AG20443 (cell line): ENCODE data around the gene SFTA2.
"Not testable (repeated sequence)": the region's sequence is repeated elsewhere in the genome, so short reads cannot be mapped to it uniquely, and the experiment has no call there.

Source experiments
- DNase-seq: peaks from one replicate; pipeline ENCODE4 v3.0.0; 2012; ENCODE audit warnings: low spot score, mixed read lengths

SFTA2 gene

DNA sequence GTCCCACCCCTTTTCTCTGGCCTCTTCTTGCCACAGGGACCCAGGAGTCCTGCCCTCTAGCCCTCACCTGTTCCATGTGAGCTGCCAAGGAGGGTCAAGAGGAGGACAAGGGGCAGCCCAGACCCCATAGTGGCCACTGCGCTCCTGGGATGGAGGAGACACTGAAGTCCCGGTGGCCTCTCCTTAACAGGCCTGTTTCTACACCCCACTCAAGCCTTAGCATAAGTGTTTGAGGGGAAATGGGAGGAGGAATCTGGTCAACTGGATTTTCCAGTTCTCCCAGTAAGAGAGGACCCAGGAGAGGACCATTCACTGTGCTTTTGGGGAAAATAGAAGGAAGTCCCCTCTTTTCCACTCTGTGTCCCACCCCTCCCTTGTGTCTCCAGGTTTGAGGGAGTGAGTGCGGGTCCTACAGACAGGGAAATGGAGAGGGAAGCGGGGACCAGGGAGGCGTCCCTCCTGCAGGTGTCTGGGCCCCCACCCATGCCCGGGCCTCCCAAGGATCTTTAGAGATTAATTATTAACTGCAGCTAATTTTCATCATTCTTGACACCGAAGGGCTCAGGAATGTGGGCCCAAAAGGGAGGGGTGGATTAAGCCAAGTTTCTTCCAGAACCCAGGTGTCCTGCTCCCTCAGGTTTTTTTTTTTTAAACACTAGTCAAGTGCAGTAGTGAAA lies at the start of gene SFTA2:
Gene SFTA2 (minus strand): TSS at position 202 of the 677 bp plus-strand sequence. CDS start 74 bp downstream, at position 128.
- DNase-seq, result no peak

DNA sequence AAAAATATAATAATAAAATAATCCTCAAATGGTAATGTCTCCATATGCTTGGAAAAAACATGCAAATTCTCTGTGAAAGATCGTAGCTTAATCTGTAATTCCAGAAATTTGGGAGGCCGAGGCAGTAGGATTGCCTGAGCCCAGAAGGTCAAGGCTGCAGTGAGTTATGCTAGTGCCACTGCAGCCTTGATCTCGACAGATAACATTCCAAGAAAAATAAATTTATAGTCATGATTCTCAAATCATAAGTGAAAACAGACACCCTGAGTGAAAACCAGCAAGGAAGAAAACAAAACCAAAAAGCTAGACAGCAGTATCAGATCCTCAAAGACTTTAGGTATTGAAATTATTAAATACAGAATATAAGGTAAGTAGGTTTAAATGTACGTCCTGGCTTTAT lies 47.7 kb upstream of the SFTA2 start:
- DNase-seq, result no peak

DNA sequence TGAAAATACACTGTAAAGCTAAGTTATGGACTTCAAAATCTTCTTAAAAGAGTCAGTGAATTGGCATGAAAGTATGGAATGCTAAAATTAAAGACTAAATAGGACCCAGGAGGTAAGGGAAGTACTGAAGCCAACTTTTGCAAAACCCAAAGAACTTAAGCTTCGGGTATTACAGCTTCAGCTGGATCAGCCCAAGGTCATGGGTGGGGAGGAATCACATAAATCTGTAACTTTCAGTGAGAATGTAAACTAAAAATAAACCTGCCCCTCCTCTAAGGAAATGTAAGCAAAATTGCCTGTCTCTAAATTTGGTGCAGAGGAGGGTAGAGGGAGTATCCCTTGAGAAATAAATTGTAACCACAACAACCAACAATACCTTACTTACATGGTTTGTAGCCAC lies 47.2 kb upstream of the SFTA2 start:
- DNase-seq, result no peak

DNA sequence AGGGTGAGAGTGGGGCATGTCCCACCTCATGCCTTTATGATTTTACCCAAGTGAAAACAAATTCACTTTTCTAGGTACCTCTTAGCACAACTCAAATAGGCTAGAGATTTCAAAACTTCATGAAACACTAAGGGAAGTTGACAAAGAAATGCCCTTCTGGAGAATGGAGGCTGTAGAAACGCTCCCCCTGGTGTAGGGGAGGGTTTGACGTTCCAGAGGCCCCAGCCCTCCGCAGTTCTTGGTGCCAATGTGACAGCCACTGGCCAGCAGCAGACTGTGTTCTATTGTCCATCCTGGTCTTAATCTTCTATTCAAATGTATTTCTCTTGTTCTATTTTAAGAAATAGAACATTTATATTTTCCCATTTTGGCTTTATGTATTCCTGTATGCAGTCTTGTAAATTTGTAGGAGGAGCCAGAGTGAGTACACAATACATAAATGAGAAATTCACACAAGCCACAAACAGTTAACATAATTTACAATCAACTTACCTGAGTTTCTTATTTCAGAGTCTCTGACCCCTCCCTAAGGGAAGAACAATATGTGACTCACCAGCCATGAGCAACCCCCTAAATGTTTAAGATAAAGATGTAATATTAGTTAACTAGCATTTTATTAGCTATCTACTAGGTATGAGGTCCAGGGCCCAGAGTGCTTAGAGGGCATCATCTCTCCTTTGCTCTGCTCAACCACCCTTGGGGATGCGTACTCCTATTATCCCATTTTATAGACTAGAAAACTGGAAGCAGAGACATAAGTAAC lies 42.7 kb upstream of the SFTA2 start:
- DNase-seq, result no peak

DNA sequence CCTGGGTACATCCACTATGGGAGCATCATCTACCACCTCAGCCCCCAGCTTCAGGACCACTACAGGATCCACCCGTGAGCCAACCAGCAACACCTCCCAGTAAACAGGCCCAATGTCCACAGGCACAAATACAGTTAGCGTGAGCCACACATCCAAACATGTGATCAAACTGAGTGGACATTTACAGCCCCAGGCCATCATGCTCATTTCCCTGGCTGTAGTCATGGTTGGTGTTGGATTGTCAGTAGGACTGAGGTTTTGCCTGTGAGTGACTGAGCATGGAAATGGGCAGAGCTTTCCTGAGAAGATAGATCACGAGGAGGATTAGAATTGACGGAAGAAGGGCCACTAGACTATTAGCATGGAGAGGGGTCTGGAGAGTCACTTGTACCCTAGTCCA lies 40.8 kb upstream of the SFTA2 start:
- DNase-seq, result no peak

DNA sequence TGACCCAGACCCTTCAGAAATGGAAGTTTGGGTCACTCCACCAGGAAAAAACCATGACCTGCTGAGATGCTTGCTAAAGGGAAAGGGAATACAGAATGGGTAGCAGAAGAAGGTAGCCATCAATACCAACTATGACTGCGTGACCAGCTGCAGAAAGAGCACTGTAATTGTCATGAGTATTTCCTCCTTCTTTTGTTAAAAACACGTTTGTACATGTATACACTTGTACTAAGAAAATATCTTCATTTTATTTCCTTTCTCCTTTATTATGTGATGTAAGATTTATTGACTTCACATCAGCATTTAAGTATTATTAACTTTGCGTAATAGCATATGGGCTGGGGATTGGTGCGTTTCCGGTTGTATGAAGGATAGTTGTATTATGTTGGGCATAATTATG lies 39.0 kb upstream of the SFTA2 start:
- DNase-seq, result no peak

DNA sequence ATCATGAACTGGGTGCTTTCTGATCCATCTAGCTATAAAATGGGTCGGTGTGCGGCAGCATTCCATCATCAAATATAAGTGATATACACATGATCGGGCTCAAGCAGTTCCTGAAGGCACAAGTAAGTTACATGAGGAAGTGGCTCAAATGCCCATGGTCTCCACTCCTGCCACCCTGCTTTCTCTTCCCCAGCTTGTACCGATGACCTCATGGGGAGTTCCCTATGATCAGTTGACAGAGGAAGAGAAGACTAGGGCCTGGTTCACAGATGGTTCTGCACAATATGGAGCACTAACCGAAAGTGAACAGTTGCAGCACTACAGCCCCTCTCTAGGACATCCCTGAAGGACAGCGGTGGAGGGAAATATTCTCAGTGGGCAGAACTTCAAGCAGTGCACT lies 37.2 kb upstream of the SFTA2 start:
- DNase-seq, result not testable (repeated sequence)

DNA sequence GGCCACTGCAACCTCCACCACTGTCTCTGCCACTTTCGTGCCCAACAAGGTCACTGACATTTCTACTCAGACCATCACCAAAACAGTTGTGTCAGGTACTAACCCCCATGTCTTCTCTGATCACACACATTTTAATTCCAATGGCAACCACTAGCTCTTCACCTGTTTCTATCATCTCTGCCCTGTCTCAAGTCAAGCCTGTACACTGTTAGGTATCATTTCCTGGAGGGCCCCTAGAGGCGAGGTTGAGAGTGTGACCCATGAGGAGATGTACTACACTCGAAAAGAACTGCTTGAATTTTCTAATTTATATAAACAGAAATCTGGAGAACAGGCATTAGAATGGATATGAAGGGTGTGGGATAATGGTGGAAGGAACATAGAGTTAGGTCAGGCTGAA lies 34.2 kb upstream of the SFTA2 start:
- DNase-seq, result no peak

DNA sequence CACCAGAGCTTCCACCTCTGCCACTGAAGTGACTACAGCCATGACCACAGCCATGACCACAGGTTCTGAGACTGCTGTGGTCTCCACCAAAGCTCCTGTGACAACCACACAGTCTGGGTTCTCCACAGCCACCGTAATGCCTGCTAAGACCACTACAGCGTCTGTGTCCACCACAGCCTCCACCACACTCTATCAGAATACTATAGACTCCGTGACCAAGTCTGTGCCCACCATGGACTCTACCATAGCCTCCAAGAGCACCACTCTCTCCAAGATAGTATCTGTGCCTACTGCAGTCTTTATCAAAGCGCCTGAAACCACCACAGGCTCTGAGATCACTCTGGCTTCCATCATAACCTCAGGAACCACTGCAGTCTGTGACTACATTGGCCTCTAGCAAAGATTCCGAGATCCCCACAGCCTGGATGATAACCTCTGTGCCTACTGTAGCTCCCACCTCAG lies 33.2 kb upstream of the SFTA2 start:
- DNase-seq, result no peak

DNA sequence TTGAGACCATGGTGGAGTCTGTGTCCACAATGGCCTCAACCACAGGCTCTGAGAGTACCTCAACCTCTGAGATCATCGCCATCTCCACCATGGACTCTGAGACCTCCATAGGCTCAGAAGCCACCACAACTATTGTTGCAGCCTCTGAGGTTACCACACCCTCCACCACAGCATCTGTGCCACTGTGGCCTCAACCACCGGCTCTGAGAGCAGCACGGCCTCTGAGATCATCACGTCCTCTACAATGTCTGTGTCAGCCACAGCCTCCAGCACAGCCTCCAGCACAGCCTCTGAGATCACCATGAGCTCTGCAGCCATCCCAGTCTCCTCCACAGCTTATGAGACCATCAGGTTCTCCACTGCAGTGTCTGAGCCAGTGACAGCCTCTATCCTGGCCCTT lies 32.1 kb upstream of the SFTA2 start:
- no peak for DNase-seq

DNA sequence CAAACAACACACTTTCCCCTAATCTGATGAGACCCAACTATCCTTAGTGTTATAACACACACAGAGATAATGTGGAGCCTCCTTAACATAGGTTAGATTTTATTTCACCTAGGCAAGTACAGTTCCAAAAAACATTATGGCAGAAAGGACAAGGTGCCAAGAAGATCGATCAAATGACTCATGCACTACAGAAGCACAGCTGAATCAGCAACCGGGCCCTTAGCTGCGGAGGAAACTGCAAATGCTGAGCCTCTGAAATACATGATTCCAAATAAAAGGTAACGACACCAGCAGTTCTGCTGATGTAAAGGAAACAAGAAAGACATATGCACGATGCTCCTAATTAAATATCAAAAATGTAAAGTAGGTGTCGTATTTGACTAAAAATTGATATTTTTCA lies 31.7 kb upstream of the SFTA2 start:
- DNase-seq, result no peak

DNA sequence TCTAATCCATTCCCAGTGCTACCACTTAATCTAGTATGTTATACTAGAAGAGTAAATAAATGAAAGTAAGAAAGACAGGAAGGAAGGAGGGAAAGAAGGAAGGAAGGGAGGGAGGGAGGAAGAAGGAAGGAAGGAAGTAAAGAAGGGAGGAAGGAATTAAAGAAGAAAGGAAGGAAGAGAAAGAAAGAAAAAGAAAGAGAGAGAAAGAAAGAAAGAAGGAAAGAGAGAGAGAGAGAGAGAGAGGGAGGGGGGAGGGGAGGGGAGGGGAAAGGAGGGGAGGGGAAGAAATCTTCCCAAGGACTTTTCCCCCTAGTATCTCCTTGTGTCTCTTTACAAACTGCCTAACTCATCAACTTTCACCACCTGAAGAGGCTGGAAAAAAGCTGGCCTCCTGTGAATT lies 30.7 kb upstream of the SFTA2 start:
- DNase-seq, result no peak

DNA sequence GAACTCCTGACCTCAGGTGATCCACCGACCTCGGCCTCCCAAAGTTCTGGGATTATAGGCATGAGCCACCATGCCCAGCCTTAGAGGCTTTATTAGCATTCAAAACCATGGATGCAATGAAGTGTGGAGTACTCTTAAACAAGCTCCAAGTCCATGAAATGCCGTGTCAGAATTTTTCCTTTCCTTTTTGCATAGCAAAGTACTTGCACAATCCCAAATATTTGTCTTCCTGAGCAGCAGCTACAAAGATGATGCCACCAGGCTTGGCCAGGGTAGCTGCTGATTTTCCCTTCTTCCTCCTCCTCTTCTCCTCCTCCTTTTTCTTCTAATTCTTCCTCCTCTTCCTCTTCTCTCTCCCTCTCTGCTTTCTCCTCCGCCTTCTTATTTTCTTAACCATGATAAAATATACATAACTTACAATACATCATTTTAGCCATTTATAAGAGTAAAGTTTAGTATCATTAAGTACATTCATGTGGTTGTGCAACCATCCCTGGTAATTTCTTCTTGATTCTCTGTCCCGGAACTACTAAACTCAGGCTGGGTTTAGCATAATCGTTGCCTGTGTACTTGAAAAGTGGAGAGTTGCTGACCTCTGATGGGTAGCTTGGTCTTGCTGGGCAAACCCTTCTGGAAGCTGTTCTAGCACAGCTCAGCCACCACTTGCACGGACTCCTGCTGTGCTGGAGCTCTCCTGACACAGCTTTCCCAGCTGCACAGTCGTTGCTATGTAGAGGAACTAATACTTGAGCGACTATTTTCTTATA lies 29.1 kb upstream of the SFTA2 start:
- DNase-seq, result peak; percentile 64

DNA sequence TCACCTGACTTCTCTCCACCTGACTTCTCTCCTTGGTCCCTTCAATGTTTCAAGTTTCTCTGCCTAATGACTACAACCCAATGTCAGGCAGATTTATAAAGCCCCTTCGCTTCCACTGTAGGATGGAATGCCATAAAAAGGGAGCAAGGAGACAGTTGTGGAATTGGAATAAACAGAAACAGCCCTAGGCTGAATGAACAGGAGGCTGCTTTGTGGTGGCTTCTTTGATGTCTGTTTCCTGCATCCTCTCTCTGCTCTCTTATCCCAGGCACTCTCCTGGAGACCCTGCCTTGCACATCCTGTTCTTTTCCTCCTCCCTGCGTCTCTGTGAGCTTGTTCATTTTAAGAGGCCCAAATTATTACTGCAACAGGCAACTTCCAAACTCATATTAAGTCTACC lies 25.7 kb upstream of the SFTA2 start:
- DNase-seq, result no peak

DNA sequence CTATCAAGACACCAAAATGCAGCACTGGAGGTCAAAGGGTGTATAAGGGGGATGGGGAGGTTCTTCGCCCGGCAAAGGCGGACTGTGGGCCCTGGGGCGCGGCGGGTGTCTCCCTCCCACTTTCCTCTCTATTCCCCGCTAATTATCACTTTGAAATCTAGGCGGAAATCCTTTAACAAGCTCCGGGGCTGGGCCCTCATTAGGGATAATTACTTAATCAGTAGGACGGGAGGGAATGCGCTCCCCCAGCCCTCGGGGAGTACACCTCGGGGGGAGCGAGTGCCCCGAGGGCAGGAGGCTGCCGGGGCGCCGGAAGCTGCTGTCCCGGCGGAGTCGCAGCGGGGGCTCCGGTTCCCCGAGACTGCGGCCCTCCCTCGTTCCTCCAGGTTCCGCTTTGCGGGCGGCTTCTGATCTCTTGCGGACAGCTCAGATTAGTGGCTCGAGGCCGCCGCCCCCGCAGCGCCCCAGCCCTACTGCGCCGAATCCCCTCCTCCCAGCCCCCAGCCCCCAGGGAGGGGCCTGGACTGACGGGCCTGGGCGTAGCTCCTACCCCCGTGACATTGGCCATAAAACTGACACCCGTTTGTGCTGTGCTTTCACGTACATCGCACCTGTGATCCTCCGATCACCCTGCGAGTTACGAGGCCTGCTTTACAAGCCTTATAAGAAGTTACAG lies 23.5 kb upstream of the SFTA2 start:
- DNase-seq, result peak; percentile 63

DNA sequence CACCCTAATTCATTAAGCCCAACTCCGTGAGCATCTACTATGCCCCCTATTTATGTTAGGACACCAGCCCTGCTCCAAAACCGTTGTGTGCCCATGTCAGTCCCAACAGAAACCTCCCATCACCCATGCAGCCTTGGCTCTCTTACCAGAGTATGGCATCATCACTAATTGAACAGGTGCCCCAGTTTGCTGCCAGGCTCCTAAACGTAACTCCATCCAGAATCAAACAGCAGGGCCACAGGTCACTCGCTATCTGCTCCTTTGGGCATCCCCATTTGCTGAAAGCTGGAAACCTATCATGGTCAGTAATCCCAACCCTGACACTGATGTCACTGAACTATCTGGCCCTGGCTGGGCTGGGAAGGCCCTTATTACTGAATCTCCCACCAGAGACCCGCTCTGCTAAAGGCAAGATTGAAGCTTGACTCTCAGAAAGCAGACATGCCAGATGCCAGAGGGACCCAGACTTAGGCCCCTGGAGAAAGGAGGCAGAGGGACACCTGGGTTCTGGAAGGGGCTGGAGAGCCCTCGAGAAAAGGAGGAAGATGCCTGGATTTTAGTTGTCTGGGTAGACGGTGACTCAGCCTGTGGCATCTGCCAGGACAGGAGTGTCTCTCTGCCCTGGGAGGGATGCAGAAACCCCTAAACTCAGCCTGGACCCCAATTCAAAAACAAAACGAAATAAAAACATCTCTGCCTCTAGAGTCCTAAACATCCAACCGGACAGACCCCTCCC lies 22.8 kb upstream of the SFTA2 start:
- no peak for DNase-seq

DNA sequence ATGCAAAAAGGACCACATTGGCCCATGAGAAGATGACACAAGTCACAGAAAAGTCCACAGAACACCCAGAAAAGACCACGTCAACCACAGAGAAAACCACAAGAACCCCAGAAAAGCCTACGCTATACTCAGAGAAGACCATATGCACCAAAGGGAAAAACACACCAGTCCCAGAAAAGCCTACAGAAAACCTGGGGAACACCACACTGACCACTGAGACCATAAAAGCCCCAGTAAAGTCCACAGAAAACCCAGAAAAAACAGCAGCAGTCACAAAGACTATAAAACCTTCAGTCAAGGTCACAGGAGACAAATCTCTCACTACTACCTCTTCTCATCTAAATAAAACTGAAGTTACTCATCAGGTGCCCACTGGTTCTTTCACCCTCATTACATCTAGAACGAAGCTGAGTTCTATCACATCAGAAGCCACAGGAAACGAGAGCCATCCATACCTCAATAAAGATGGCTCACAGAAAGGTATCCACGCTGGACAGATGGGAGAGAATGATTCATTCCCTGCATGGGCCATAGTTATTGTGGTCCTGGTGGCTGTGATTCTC lies 20.0 kb upstream of the SFTA2 start:
- DNase-seq, result no peak

DNA sequence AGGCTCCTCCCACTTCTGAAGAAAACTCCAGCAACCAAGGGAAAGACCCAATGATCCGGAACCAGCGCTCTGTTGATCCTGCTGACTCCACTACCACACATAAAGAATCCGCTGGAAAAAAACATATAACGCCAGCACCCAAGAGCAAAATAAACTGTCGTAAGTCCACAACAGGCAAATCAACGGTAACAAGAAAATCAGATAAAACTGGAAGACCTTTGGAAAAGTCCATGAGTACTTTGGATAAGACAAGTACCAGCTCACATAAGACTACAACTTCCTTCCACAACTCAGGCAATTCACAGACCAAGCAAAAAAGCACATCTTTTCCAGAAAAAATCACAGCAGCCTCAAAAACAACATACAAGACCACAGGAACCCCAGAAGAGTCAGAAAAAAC lies 16.8 kb upstream of the SFTA2 start:
- no peak for DNase-seq

DNA sequence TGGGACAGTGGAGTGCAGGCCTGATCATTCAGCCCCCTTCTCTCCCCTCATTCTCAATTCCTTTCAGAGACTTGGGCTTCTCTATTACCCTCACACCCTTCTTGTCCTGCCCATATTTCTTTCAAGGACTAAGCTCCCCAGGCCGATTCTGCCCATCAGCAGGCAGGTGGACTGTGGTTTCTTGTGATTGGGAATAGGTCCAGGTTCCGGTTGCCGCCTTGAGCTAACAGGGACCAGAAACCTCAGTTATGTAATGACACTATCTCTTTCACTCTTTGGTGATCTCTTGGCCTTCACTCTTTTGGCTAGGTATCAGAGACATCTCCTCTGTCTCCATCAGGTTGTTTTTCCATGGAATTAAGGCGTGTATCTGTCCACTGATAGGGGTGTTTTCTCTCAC lies 15.3 kb upstream of the SFTA2 start:
- no peak for DNase-seq

DNA sequence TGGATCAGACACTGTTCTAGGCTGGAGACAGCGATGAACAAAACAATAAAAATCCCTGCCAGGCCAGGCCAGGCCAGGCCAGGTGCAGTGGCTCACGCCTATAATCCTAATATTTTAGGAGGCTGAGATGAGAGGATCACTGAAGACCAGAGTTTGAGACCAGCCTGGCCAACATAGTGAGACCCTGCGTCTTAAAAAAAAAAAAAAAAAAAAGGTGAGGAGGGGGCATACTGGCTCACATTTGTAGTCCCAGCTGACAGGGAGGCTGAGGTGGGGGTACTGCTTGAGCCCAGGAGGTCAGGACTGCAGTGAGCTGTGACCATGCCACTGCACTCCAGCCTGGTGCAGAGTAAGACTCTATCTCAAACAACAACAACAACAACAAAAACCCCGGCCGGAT lies 13.3 kb upstream of the SFTA2 start:
- no peak for DNase-seq

DNA sequence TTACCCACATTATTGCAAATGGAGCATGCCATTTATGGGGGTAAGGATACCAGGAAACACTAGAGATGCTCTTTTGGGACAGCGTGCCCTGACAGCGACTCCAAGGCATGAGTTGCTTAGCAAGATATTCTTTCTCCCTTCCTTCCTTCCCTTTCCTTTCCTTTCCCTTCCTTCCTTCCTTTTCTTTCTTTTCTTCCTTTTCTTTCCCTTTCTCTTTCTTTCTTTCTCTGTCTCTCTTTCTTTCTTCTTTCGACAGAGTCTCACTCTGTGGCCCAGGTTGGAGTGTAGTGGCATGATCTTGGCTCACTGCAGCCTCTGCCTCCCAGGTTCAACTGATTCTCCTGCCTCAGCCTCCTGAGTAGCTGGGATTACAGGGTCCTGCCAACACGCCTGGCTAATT lies 12.1 kb upstream of the SFTA2 start:
- no peak for DNase-seq
